ENCODE data around the gene IDI2. TPM values are rescaled to one million over a fixed set of nuclear protein-coding genes. Genes with fewer than 3 reads are reported as not detected.

IDI2 gene
- total and polyA plus RNA-seq, 2 of the 13 experiments (the other 11 are each of a cell fraction or from before 2014, with no cell fraction given), result not detected

GRCh38 chr10:1048732-1049424, 23.2 kb upstream of the IDI2 start, which contains the start of gene IDI1 (continued):
- TF ChIP-seq HMGXB4 (CRISPR knock-in tag; IDR thresholded peaks at IDR 0.05; ENCODE audit: borderline replicate concordance in 1 of 2, low read depth in 1 of 2) (peak; percentile 74 to 79; a peak in 3 of 4 replicates), ZNF800 (CRISPR knock-in tag; IDR thresholded peaks at IDR 0.05) (no peak), ELF1 (CRISPR knock-in tag; IDR thresholded peaks at IDR 0.05) (peak; percentile 86), ZNF891 (CRISPR knock-in tag; IDR thresholded peaks at IDR 0.05) (peak; percentile 52; the same call in 1 of the 2 replicates), HES4 (CRISPR knock-in tag; IDR thresholded peaks at IDR 0.05; ENCODE audit: borderline replicate concordance) (peak; percentile 81), ZNF143 (CRISPR knock-in tag; IDR thresholded peaks at IDR 0.05) (peak; percentile 39; the same call in 1 of the 2 replicates), ONECUT2 (CRISPR knock-in tag; IDR thresholded peaks at IDR 0.05) (peak; percentile 36; the same call in 1 of the 2 replicates), CEBPZ (IDR thresholded peaks at IDR 0.05; ENCODE audit: low read length) (no peak), ZNF234 (CRISPR knock-in tag; conservative IDR thresholded peaks at IDR 0.05) (peak; percentile 93; the same call in 1 of the 2 replicates), ZFP41 (CRISPR knock-in tag; IDR thresholded peaks at IDR 0.05; ENCODE audit: borderline replicate concordance) (0 out of 2 replicates have a peak, but pooled peaks have one; percentile 77), PHF8 (CRISPR knock-in tag; IDR thresholded peaks at IDR 0.05) (peak; percentile 81), KLF12 (CRISPR knock-in tag; IDR thresholded peaks at IDR 0.05; ENCODE audit: borderline replicate concordance) (peak; percentile 60), U2AF1 (optimal IDR thresholded peaks at IDR 0.05; ENCODE audit: low read depth, low read length) (peak; percentile 66), ZNF776 (CRISPR knock-in tag; IDR thresholded peaks at IDR 0.05) (peak; percentile 90), FOSL2 (CRISPR knock-in tag; IDR thresholded peaks at IDR 0.05) (peak; percentile 27; the same call in 1 of the 2 replicates), GATA4 (IDR thresholded peaks at IDR 0.05; ENCODE audit: borderline replicate concordance, low read depth) (peak; percentile 86; the same call in 1 of the 2 replicates), MTA3 (CRISPR knock-in tag; IDR thresholded peaks at IDR 0.05) (no peak), ZBTB2 (CRISPR knock-in tag; IDR thresholded peaks at IDR 0.05; ENCODE audit: low read depth) (peak; percentile 94), JUNB (CRISPR knock-in tag; IDR thresholded peaks at IDR 0.05; ENCODE audit: borderline replicate concordance) (no peak), MEIS1 (CRISPR knock-in tag; IDR thresholded peaks at IDR 0.05; ENCODE audit: borderline replicate concordance) (peak; percentile 69; the same call in 1 of the 2 replicates), EED (CRISPR knock-in tag; IDR thresholded peaks at IDR 0.05) (no peak; the same call in 1 of the 2 replicates)
